Fibroblast of lung (primary cell): Measurements from ENCODE around the gene RGL2. TPM values are rescaled to one million over a fixed set of nuclear protein-coding genes. Genes with fewer than 3 reads are reported as not detected.

ENCODE experiments used
- DNase-seq, 2 donors: peaks; one replicate each; pipeline versions ENCODE4 v3.0.0 to v3.0.0-alpha.2; 2010; ENCODE audit warnings: low read depth in 2 of 2
- H2AFZ ChIP-seq: 2 replicates; pipeline ENCODE4 v1.5.1; 2012; ENCODE audit warnings: low read length, control low read depth, inconsistent platforms
- H3K27ac ChIP-seq: 2 replicates; pipeline ENCODE4 v1.5.1; 2011; ENCODE audit warnings: low read length, control low read depth; ENCODE audit not compliant: insufficient read depth
- H3K27me3 ChIP-seq: 2 replicates; pipeline ENCODE4 v1.5.1; 2011; ENCODE audit warnings: mild to moderate bottlenecking, low read length; ENCODE audit not compliant: control insufficient read depth, insufficient read depth
- H3K36me3 ChIP-seq: 2 replicates; pipeline ENCODE4 v1.5.1; 2011; ENCODE audit warnings: low read length; ENCODE audit not compliant: control insufficient read depth, insufficient read depth
- H3K4me1 ChIP-seq: 2 replicates; pipeline ENCODE4 v1.5.1; 2011; ENCODE audit warnings: low read length; ENCODE audit not compliant: control insufficient read depth, insufficient read depth; ENCODE audit errors: extremely low read depth
- H3K4me2 ChIP-seq: 2 replicates; pipeline ENCODE4 v1.5.1; 2011; ENCODE audit warnings: low read length, control low read depth; ENCODE audit not compliant: insufficient read depth; ENCODE audit errors: extremely low read depth
- H3K4me3 ChIP-seq, 4 experiments: fragments of 200-600 bp in 1 of 4; sonication (generic) in 1 of 4; replicated peaks in 1 of 4; 2 replicates each; pipeline ENCODE4 v1.5.1; 2011 to 2016; ENCODE audit warnings: low read length in 4 of 4, low read depth in 3 of 4, mild to moderate bottlenecking in 3 of 4, control low read depth in 2 of 4, inconsistent platforms in 1 of 4, mixed read lengths in 1 of 4; ENCODE audit not compliant: insufficient read depth in 1 of 4; ENCODE audit errors: control extremely low read depth in 1 of 4
- H3K79me2 ChIP-seq: 2 replicates; pipeline ENCODE4 v1.5.1; 2012; ENCODE audit warnings: mild to moderate bottlenecking, low read length, inconsistent platforms; ENCODE audit not compliant: control insufficient read depth, insufficient read depth
- H3K9ac ChIP-seq: 2 replicates; pipeline ENCODE4 v1.5.1; 2011; ENCODE audit warnings: mild to moderate bottlenecking, low read length, control low read depth; ENCODE audit not compliant: insufficient read depth
- H3K9me3 ChIP-seq: 2 replicates; pipeline ENCODE4 v1.5.1; 2012; ENCODE audit warnings: low read depth, low read length; ENCODE audit not compliant: control insufficient read depth, insufficient read depth
- H4K20me1 ChIP-seq: 2 replicates; pipeline ENCODE4 v1.5.1; 2011; ENCODE audit warnings: low read length; ENCODE audit not compliant: control insufficient read depth, insufficient read depth; ENCODE audit errors: extremely low read depth
- CTCF ChIP-seq, 2 donors: IDR thresholded peaks in 1 of 2; conservative IDR thresholded peaks in 1 of 2; 1 replicate in 1 of 2; 2 replicates in 1 of 2; pipeline ENCODE4 v1.5.1; 2011 to 2012; ENCODE audit warnings: low read length in 2 of 2, control low read depth in 1 of 2, inconsistent platforms in 1 of 2, low read depth in 1 of 2, mild to moderate bottlenecking in 1 of 2
- EZH2 ChIP-seq: IDR thresholded peaks from 2 replicates; pipeline ENCODE4 v1.5.1; 2012; ENCODE audit warnings: low read length, control low read depth, mild to moderate bottlenecking; ENCODE audit errors: missing control alignments
- polyA plus RNA-seq, 2 donors: library from polyadenylated mRNA; depleted of rRNA in 1 of 2; stranded (reverse) in 1 of 2; unstranded in 1 of 2; fragments of >200 nt; gene quantifications; 2 replicates each; pipeline ENCODE4 v1.2.1, GENCODE V29; 2011 to 2012; ENCODE audit warnings: missing spikeins in 1 of 2
- total RNA-seq: library from RNA; depleted of rRNA; stranded (reverse); fragments of >200 nt; gene quantifications from 2 replicates; pipeline ENCODE4 v1.2.1, GENCODE V29; 2014

Gene RGL2
- total and polyA plus RNA-seq, 2 donors (not counting 1 experiment from before 2014, with no cell fraction given) = 17.4 to 22.8 TPM

DNA sequence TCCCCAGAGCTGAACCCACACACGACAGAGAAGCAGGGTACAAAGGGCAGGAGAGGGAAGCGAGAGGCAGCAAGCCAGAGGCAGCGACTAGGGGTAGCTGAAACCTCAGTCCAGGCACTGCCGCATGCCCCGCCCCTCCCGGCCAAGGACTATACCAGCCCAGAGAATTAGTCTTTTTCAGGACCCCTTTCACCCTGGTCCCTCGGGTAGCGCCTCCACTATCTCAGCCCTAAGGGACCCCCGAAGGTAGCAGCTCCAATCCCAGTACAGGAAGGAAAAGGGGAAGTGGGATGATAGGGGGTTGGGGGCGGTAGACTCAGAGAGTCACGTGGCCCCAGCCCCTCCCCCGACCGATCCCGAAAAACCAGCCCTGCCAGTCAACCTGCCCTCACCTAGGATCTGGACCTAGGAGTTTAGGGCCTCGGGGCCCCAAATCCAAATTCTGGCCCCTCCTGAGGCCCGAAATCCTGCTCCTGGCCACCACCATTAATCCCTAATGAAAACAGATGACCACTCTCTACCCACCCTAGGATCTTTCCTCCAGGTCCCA, 1.3 kb downstream of the RGL2 start:
- DNase-seq = no peak
- Histone ChIP-seq H3K79me2 (peaks cover 3% of the 10 kb centered on the region), H3K9me3 (no peaks in the 10 kb centered on the region), H3K4me3 (peak overlapping the region; percentile 24 to 81 (median 54)), H3K4me1 (peaks cover 2% of the 10 kb centered on the region), H3K27me3 (no peaks in the 10 kb centered on the region), H3K4me2 (peak overlapping the region; percentile 44), H3K27ac (peak overlapping the region; percentile 48), H2AFZ (no peak overlapping the region), H3K36me3 (peaks cover 8% of the 10 kb centered on the region), H3K9ac (peak overlapping the region; percentile 65), H4K20me1 (no peaks in the 10 kb centered on the region)
- TF ChIP-seq EZH2 (no peak), CTCF (conservative IDR thresholded peaks at IDR 0.05 in 1 of 2, IDR thresholded peaks at IDR 0.05 in 1 of 2; ENCODE audit: low read depth in 1 of 2, low read length in 2 of 2) (no peak)

DNA sequence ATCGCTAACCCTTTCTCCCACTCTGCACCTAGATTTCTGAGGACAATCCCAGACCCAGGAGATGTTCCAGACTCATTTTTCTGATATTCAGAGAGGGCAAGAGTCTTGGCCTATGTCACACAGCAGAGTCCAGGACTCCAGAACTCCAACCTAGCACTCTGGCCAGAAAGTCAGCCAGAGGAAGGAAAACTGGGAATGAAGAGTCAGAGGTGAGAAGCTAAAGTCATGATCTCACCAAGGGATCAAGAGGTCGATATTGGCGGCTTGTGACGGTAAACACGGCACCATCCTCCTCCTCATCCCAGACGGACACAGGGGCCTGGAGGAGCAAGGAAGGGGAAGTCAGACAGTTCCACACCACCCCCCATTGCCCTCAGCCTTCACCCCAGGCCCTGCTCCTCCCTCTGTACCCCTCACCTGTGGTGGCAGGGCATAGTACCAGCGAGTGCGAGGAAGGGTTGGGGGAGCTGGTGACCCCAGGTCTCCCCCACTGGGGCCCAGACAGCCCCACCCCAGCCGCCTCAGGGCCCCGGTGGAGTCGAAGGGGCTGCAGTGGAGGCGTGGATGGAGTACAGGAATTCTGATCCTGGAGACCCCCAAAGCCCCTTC, 1.8 kb downstream of the RGL2 start:
- Histone ChIP-seq H3K27me3 (no peaks in the 10 kb centered on the region), H4K20me1 (no peaks in the 10 kb centered on the region), H3K4me3 (peak overlapping the region in 2 of 4 experiments; percentile 80 to 81), H3K27ac (no peak overlapping the region), H3K9ac (peak overlapping the region; percentile 65), H3K79me2 (peaks cover 3% of the 10 kb centered on the region), H3K36me3 (peaks cover 12% of the 10 kb centered on the region), H3K4me1 (peaks cover 2% of the 10 kb centered on the region), H2AFZ (no peak overlapping the region), H3K4me2 (peak overlapping the region; percentile 44), H3K9me3 (no peaks in the 10 kb centered on the region)
- TF ChIP-seq CTCF (conservative IDR thresholded peaks at IDR 0.05 in 1 of 2, IDR thresholded peaks at IDR 0.05 in 1 of 2; ENCODE audit: low read depth in 1 of 2, low read length in 2 of 2) = no peak
- TF ChIP-seq EZH2 = no peak
- no peak for DNase-seq

- H3K4me1 ChIP-seq = peaks cover 2% of the 10 kb centered on the region
- H3K27ac ChIP-seq = no peak overlapping the region
- H3K4me3 ChIP-seq = no peak overlapping the region
- H3K4me2 ChIP-seq = no peak overlapping the region
- peaks cover under 1% of the 10 kb centered on the region for H3K79me2 ChIP-seq
- no peaks in the 10 kb centered on the region for H3K27me3 ChIP-seq
- H4K20me1 ChIP-seq = no peaks in the 10 kb centered on the region
- no peak overlapping the region for H3K9ac ChIP-seq
- DNase-seq = no peak
- H3K36me3 ChIP-seq = peaks cover 16% of the 10 kb centered on the region
- no peaks in the 10 kb centered on the region for H3K9me3 ChIP-seq
- TF ChIP-seq CTCF (conservative IDR thresholded peaks at IDR 0.05 in 1 of 2, IDR thresholded peaks at IDR 0.05 in 1 of 2; ENCODE audit: low read depth in 1 of 2, low read length in 2 of 2) (no peak), EZH2 (no peak)
- H2AFZ ChIP-seq = no peak overlapping the region
Measured at GRCh38 chr6:33295621-33296369, 2.9 kb downstream of the RGL2 start.
